ENCODE data around the gene ZNF385A. TPM values are rescaled to one million over a fixed set of nuclear protein-coding genes. Genes with fewer than 3 reads are reported as not detected.

Gene ZNF385A
- total RNA-seq, 2 experiments from 2014 or later = 1.4 to 2.0 TPM

DNA sequence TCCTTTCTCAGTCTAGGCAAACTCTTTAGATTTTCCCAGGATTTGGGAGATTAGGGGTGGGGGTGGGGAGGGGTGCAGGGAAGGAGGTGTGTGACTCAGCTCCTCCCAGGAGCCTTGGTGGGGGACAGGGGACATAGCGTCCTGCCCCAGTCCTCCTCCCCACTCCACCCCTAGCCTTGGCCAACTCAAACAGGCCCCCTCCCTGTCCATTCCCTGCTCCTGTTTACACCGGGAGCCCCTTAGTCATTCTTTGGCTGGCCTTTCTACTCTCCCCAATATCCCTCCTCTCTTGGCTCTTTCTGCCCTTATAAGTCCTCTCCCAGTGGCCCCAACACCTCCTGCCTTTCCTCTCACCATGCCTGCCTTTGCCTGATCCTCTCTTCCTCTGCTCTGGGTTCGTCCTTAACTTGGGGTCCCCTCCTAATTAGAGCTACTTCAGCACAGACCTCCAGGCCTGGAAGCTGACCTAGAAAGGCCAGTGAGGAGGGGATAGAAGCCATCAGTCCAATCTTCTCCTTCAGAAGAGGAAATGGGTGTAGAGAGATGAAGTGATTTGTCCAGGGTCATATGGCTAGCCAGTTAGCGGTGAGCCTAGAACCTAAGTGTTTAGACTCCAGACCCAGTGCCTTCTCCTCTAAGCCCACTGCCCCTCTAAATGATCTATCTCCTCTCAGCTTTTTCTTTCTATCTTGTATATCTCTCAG lies 36.8 kb upstream of the ZNF385A start:
- Mint-ChIP-seq H3K27ac (peak overlapping the region; percentile 8), H3K4me1 (peaks cover 20% of the 10 kb centered on the region), H3K9me3 (no peaks in the 10 kb centered on the region)

GRCh38 chr12:54420766-54421144 lies 36.2 kb upstream of the ZNF385A start:
- Mint-ChIP-seq H3K9me3 (no peaks in the 10 kb centered on the region), H3K4me3 (peak overlapping the region; percentile 63), H3K27ac (peak overlapping the region; percentile 68), H3K27me3 (peaks cover 37% of the 10 kb centered on the region), H3K4me1 (peaks cover 22% of the 10 kb centered on the region), H3K36me3 (peaks cover 3% of the 10 kb centered on the region)
- ATAC-seq (ENCODE audit: low read depth) (no peak), DNase-seq (peak; percentile 24)
- POLR2A ChIA-PET = interaction anchor here (1.0 to 1.4 kb wide), 2 partner anchors 12 to 76 kb away, joined by 3 to 5 read pairs; partner anchors contain the start of gene NCKAP1L

More for the DNA sequence above, 36.8 kb upstream of the ZNF385A start:
- Mint-ChIP-seq H3K27me3 (peaks cover 43% of the 10 kb centered on the region), H3K36me3 (peaks cover 3% of the 10 kb centered on the region), H3K4me3 (peak overlapping the region; percentile 15)
- no peak for ATAC-seq (ENCODE audit: low read depth)
- POLR2A ChIA-PET = no interaction called here
- DNase-seq = peak; percentile 18

GRCh38 chr12:54419088-54419887 lies 34.8 kb upstream of the ZNF385A start, which contains the start of gene ITGA5:
Gene ITGA5 (minus strand): TSS chr12:54419266. CDS start chr12:54419198, 68 bp downstream.
- Mint-ChIP-seq H3K9me3 (no peaks in the 10 kb centered on the region), H3K4me3 (peak within 1 kb of the TSS; percentile 91), H3K27me3 (peaks cover 25% of the 10 kb centered on the region), H3K36me3 (peaks cover 5% of the 10 kb centered on the region), H3K27ac (peak within 1 kb of the TSS; percentile 89), H3K4me1 (peaks cover 32% of the 10 kb centered on the region)
- POLR2A ChIA-PET = interaction anchor here (0.7 to 1.8 kb wide), 6 partner anchors 8 to 133 kb away, joined by 3 to 6 read pairs (median 4); partner anchors contain the start of gene NCKAP1L
- DNase-seq (peak; percentile 50), ATAC-seq (ENCODE audit: low read depth) (peak; percentile 31)

- POLR2A ChIA-PET = interaction anchor here (1.2 to 1.8 kb wide), 5 partner anchors 9 to 135 kb away, joined by 3 to 6 read pairs (median 3); partner anchors contain the start of gene NCKAP1L
- H3K9me3 Mint-ChIP-seq = no peaks in the 10 kb centered on the region
- peaks cover 5% of the 10 kb centered on the region for H3K36me3 Mint-ChIP-seq
- peak; percentile 5 for ATAC-seq (ENCODE audit: low read depth)
- peak overlapping the region; percentile 91 for H3K4me3 Mint-ChIP-seq
- H3K27ac Mint-ChIP-seq = peak overlapping the region; percentile 89
- peaks cover 38% of the 10 kb centered on the region for H3K4me1 Mint-ChIP-seq
- peaks cover 23% of the 10 kb centered on the region for H3K27me3 Mint-ChIP-seq
- DNase-seq = no peak
Measured at GRCh38 chr12:54418441-54419087, 34.0 kb upstream of the ZNF385A start.

DNA sequence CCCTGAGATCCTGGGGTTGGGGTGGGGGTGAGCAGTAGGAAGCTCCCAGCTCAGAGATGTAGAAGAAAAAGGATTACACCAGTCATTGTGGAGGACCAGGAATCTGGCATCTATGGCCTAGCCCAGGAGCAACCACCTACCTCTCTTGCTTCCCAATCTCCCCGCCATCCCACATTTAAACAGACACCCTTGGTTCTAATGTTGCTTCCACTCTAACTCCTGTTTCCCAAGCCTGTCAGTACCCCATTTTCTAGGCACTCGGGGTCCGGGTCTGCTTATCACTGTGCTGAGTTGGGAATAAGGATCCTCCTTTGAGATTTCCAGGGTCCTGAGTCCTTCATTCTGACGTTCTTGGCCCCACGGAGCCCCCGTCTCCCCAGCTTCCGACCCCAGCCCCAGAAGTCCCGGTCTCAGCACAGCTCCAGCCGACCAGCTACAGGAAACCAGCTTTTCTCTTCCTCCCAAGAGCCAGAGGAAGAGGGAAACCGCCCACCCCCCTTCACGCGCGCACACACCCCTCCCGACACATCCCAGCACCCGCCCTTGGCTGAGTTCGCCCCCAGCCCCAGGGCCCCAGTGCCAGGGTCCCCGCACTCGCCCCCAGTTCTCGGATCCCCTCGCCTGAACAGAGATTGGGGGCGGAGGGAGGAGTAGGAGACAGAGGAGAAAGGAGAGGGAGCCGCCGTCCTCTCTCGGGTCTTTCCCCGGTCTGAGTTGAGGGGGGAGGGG lies 33.3 kb upstream of the ZNF385A start:
- H3K36me3 Mint-ChIP-seq = peaks cover 6% of the 10 kb centered on the region
- H3K9me3 Mint-ChIP-seq = no peaks in the 10 kb centered on the region
- H3K4me1 Mint-ChIP-seq = peaks cover 41% of the 10 kb centered on the region
- POLR2A ChIA-PET = interaction anchor here (1.1 to 1.8 kb wide), 6 partner anchors 8 to 138 kb away, joined by 3 to 6 read pairs (median 3); partner anchors contain the start of genes CBX5 and NCKAP1L
- ATAC-seq (ENCODE audit: low read depth) = no peak
- H3K27ac Mint-ChIP-seq = peak overlapping the region; percentile 89
- peak overlapping the region; percentile 91 for H3K4me3 Mint-ChIP-seq
- peak; percentile 38 for DNase-seq
- peaks cover 16% of the 10 kb centered on the region for H3K27me3 Mint-ChIP-seq

- Mint-ChIP-seq H3K9me3 (no peaks in the 10 kb centered on the region), H3K4me3 (peak overlapping the region; percentile 91), H3K4me1 (peaks cover 48% of the 10 kb centered on the region), H3K27ac (peak overlapping the region; percentile 89), H3K36me3 (peaks cover 8% of the 10 kb centered on the region), H3K27me3 (peaks cover 9% of the 10 kb centered on the region)
- ATAC-seq (ENCODE audit: low read depth) (no peak), DNase-seq (peak; percentile 20)
- POLR2A ChIA-PET = interaction anchor here (0.9 to 1.8 kb wide), 3 partner anchors 11 to 137 kb away, joined by 3 to 4 read pairs (median 3); partner anchors contain the start of gene CBX5
Measured at GRCh38 chr12:54416687-54417603, 32.4 kb upstream of the ZNF385A start.

DNA sequence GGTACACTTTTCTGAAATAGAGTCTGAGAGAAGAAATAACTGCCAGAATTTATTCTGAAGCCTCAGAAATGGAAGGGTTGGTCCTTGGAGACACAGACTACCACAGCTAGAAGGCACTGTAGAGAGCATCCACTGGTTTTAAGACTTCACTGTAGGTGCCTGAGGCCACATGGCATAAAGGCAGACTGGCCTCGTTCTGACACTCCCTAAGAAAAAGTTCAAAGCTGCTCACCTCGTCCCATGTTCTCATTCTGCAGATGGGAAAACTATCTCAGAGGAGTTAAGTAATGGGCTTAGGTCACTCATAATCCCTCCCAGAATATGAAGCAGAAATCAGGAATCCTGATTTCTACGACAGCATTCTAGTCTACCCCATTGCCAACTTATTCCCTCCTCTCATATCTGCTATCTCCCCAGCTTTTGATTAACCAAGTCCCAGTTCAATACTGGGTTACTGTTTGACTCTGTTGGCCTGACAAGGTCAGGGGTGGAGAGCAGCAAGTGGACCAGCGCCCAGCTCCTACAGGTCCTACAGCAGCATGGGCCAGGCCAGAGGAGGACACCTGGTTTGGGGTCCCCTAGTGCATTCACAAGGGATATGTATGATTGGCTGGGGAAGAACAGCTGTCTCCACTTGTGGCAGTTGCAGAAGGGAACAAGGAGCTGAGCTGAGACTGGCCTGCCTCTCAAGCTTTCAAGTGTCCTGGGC lies 30.8 kb upstream of the ZNF385A start:
- peaks cover under 1% of the 10 kb centered on the region for H3K27me3 Mint-ChIP-seq
- ATAC-seq (ENCODE audit: low read depth) (no peak), DNase-seq (peak; percentile 29)
- no peaks in the 10 kb centered on the region for H3K9me3 Mint-ChIP-seq
- H3K36me3 Mint-ChIP-seq = peaks cover 11% of the 10 kb centered on the region
- peak overlapping the region; percentile 14 for H3K4me3 Mint-ChIP-seq
- POLR2A ChIA-PET = interaction anchor here (1.2 kb wide), 1 partner anchor 17 kb away, joined by 3 read pairs; no protein-coding TSS in a partner anchor
- peak overlapping the region; percentile 55 for H3K27ac Mint-ChIP-seq
- peaks cover 50% of the 10 kb centered on the region for H3K4me1 Mint-ChIP-seq

DNA sequence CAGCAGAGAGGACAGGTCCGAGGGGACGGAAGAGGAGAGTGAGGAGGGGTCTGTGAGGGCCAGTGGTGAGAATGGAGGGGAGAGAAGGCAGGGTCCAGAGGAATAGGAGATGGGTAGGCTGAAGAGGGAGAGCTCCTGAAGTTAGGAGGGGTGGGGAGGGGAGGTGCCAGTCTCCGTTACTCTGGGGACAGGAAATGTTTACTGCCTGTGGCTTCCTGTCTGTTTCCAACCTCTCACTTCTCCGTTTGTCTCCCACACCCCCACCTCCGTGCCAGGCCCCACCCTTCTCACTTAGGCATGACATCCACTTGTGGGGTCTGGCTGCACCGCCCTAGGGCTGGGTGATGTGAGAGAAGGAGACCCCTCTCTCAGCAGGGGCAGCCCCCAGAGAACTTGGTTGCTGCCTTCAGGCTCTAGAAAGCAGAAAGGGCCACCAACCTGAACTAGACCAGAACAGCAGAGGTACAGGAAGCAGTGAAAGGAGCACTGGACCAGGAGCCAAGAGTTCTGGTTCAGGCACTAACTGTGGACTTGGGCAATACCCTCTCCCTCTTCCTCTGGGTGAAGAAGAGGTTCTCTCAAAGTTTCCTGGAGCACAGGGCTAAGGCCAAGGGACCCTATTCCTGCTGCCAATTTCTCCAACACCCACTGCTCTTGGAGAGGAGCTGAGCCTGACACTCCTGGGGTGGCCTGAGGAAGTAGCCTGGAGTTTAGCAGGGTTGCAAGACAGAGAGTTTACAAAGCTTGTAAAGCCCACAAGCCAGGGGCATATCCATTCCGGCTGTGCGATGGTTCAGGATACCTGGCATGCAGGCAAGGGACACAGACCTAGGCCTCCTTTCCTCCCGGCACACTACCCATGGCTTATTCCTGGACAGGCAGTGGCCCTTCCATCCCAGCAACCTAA lies 29.0 kb upstream of the ZNF385A start:
- H3K9me3 Mint-ChIP-seq = no peaks in the 10 kb centered on the region
- peak; percentile 75 for DNase-seq
- peak; percentile 79 for ATAC-seq (ENCODE audit: low read depth)
- H3K27me3 Mint-ChIP-seq = no peaks in the 10 kb centered on the region
- H3K4me3 Mint-ChIP-seq = peak overlapping the region; percentile 73
- H3K36me3 Mint-ChIP-seq = peaks cover 13% of the 10 kb centered on the region
- H3K27ac Mint-ChIP-seq = peak overlapping the region; percentile 95
- POLR2A ChIA-PET = interaction anchor here (0.6 to 3.0 kb wide), 14 partner anchors 9 to 659 kb away, joined by 3 to 12 read pairs (median 4); partner anchors contain the start of genes CBX5, COPZ1, HNRNPA1 and NCKAP1L
- peaks cover 50% of the 10 kb centered on the region for H3K4me1 Mint-ChIP-seq

DNA sequence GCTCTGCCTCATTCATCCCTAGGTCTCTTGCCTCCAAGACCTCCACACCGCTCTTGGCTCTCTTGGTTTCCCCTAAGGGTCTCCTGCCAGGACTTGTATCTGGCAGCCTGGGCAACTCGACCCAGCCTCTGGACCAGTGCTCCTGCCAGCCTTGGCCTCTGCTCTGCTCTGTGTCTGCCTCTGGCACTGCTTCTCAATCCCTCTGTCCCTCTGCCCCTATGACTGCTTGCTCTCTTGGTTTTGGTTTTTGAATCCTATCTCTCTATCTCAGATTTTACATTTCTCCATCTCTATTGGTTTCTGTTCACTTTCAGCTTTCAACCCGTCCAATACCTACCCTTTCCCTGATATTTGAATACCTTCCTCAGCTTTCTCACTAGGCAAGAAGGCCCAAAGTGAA lies 28.3 kb upstream of the ZNF385A start:
- peaks cover 50% of the 10 kb centered on the region for H3K4me1 Mint-ChIP-seq
- H3K36me3 Mint-ChIP-seq = peaks cover 17% of the 10 kb centered on the region
- peak overlapping the region; percentile 73 for H3K4me3 Mint-ChIP-seq
- POLR2A ChIA-PET = interaction anchor here (0.6 to 3.0 kb wide), 12 partner anchors 9 to 658 kb away, joined by 3 to 12 read pairs (median 4); partner anchors contain the start of genes CBX5, COPZ1, HNRNPA1 and NCKAP1L
- ATAC-seq (ENCODE audit: low read depth) (peak; percentile 34), DNase-seq (no peak)
- H3K9me3 Mint-ChIP-seq = no peaks in the 10 kb centered on the region
- peak overlapping the region; percentile 95 for H3K27ac Mint-ChIP-seq
- no peaks in the 10 kb centered on the region for H3K27me3 Mint-ChIP-seq

- H3K27ac Mint-ChIP-seq = peak overlapping the region; percentile 95
- POLR2A ChIA-PET = interaction anchor here (0.7 to 3.0 kb wide), 5 partner anchors 13 to 85 kb away, joined by 3 to 12 read pairs (median 6); partner anchors contain the start of gene NCKAP1L
- H3K4me3 Mint-ChIP-seq = peak overlapping the region; percentile 73
- H3K27me3 Mint-ChIP-seq = no peaks in the 10 kb centered on the region
- H3K4me1 Mint-ChIP-seq = peaks cover 50% of the 10 kb centered on the region
- ATAC-seq (ENCODE audit: low read depth) (no peak), DNase-seq (no peak)
- peaks cover 20% of the 10 kb centered on the region for H3K36me3 Mint-ChIP-seq
- no peaks in the 10 kb centered on the region for H3K9me3 Mint-ChIP-seq
Measured at GRCh38 chr12:54412348-54412747, 27.8 kb upstream of the ZNF385A start.
